ENCODE measurements around the gene LRRC4C. TPM values are rescaled to one million over a fixed set of nuclear protein-coding genes. Genes with fewer than 3 reads are reported as not detected.
"Not testable (repeated sequence)": the region's sequence is repeated elsewhere in the genome, so short reads cannot be mapped to it uniquely, and the experiment has no call there.

LRRC4C gene
- total RNA-seq, 1 donor from 2014 or later, result 5.5 TPM

DNA sequence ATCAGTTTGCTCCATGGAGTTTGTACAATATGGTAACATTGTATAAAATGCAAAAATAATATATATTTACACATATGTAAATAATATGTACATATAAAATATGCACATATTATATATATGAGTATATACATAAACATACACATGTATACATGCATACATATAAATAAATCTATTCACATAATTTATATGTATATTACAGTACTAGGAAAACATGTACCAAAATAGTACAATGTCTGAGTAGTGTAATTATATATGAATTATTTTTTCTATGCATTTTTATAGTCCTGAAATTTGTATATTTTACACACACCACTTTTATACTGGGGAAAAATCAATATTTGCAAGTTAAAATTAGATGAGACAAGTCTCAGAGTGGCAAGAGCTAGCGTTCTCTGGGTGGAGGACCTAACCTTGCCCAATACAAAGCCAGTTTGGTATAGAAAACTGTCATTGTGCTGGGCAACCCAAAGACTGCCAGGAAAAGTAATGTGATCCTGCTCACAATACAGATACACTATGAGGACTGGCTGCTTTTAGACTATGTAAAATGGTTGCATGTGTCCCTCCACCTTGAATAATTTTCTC lies 889.4 kb downstream of the LRRC4C start:
- no peaks in the 10 kb centered on the region for H3K4me1 Mint-ChIP-seq
- no peak for TF ChIP-seq CTCF (conservative IDR thresholded peaks at IDR 0.05)
- H3K9me3 Mint-ChIP-seq, result peaks cover 2% of the 10 kb centered on the region
- no peak overlapping the region for H3K27ac Mint-ChIP-seq (ENCODE audit: unreplicated experiment)
- H3K36me3 Mint-ChIP-seq (ENCODE audit: low read depth), result no peaks in the 10 kb centered on the region
- DNase-seq (ENCODE audit: low read depth, low spot score), result no peak
- H3K27me3 Mint-ChIP-seq (ENCODE audit: low read depth), result no peaks in the 10 kb centered on the region
- no peak overlapping the region for H3K4me3 Mint-ChIP-seq

GRCh38 chr11:40567392-40567791 lies 892.1 kb downstream of the LRRC4C start:
- Mint-ChIP-seq H3K4me3 (no peak overlapping the region), H3K4me1 (no peaks in the 10 kb centered on the region), H3K27me3 (ENCODE audit: low read depth) (no peaks in the 10 kb centered on the region), H3K27ac (ENCODE audit: unreplicated experiment) (no peak overlapping the region), H3K9me3 (peaks cover 2% of the 10 kb centered on the region), H3K36me3 (ENCODE audit: low read depth) (no peaks in the 10 kb centered on the region)
- no peak for TF ChIP-seq CTCF (conservative IDR thresholded peaks at IDR 0.05)
- no peak for DNase-seq (ENCODE audit: low read depth, low spot score)

DNA sequence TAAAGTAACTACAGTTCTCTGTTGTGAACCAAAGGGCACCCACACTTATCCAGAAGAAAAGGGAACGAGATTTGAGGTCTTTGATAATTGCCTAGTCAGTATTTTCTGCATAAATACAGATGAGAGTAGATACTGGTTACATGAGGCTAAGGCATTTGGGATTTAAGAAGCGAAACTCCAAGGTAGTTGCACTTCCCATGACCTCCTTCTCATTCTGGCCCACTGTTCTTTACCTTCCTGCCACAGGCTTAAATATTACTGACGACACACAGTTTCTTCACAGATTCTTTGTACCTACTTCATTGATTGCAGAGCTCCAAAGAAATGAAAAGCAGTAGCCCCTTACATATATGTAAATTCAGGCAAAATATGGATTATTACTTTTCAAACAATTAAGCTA lies 915.3 kb downstream of the LRRC4C start:
- DNase-seq (ENCODE audit: low read depth, low spot score), result no peak
- Mint-ChIP-seq H3K4me3 (no peak overlapping the region), H3K36me3 (ENCODE audit: low read depth) (no peaks in the 10 kb centered on the region), H3K9me3 (no peaks in the 10 kb centered on the region), H3K27ac (ENCODE audit: unreplicated experiment) (no peak overlapping the region), H3K27me3 (ENCODE audit: low read depth) (no peaks in the 10 kb centered on the region), H3K4me1 (peaks cover 40% of the 10 kb centered on the region)
- TF ChIP-seq CTCF (conservative IDR thresholded peaks at IDR 0.05), result no peak

DNA sequence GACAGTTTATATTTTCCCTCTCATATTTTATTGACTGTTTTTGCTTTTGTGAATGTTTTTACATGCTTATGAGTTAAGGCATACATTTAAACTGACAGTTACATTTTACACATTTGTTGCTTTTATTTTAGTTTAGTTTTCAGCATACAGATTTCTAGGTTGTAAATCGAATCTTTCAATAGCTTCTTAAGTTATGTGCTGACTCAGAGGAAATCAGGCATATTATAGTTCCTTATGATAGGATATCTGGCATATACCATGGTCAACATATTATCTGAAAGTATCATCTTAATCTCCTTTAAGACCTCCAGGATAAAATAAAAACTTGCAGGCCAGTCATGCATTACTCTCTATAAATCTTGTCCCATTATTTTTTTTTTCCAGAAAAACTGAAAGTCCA lies 916.6 kb downstream of the LRRC4C start:
- Mint-ChIP-seq H3K27ac (ENCODE audit: unreplicated experiment) (peak overlapping the region; percentile 94), H3K27me3 (ENCODE audit: low read depth) (no peaks in the 10 kb centered on the region), H3K4me3 (no peak overlapping the region), H3K4me1 (peaks cover 40% of the 10 kb centered on the region), H3K9me3 (no peaks in the 10 kb centered on the region), H3K36me3 (ENCODE audit: low read depth) (no peaks in the 10 kb centered on the region)
- DNase-seq (ENCODE audit: low read depth, low spot score), result no peak
- no peak for TF ChIP-seq CTCF (conservative IDR thresholded peaks at IDR 0.05)

DNA sequence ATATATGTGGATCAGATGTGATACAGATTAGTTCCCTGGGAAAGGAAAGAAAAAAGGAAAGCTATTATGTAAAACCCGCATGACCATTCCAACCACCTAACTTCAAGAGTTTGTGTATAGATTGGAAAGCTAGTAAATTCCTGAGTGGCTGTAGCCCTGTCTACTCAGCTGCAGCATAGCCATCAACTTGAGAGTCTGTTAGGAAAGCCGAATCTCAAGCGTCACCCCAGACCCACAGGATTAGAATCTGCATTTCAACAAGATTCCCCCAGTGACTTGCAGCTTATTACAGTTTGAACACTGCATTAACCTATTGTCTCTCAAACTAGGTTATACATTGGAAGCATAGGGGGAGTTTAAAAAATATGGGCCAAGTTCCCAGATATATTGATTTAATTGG lies 921.7 kb downstream of the LRRC4C start:
- no peak overlapping the region for H3K27ac Mint-ChIP-seq (ENCODE audit: unreplicated experiment)
- H3K4me3 Mint-ChIP-seq, result no peak overlapping the region
- TF ChIP-seq CTCF (conservative IDR thresholded peaks at IDR 0.05), result no peak
- peaks cover 1% of the 10 kb centered on the region for H3K9me3 Mint-ChIP-seq
- DNase-seq (ENCODE audit: low read depth, low spot score), result no peak
- H3K4me1 Mint-ChIP-seq, result peaks cover 30% of the 10 kb centered on the region
- no peaks in the 10 kb centered on the region for H3K27me3 Mint-ChIP-seq (ENCODE audit: low read depth)
- H3K36me3 Mint-ChIP-seq (ENCODE audit: low read depth), result no peaks in the 10 kb centered on the region

GRCh38 chr11:40522080-40522479 lies 937.4 kb downstream of the LRRC4C start:
- not testable (repeated sequence) for DNase-seq (ENCODE audit: low read depth, low spot score); H3K4me3 Mint-ChIP-seq; H3K27me3 Mint-ChIP-seq (ENCODE audit: low read depth); H3K27ac Mint-ChIP-seq (ENCODE audit: unreplicated experiment); H3K9me3 Mint-ChIP-seq; H3K36me3 Mint-ChIP-seq (ENCODE audit: low read depth); H3K4me1 Mint-ChIP-seq

Data from neural crest cell (in vitro differentiated cells).